CD4-positive, alpha-beta T cell treated with Interferon alpha-2 for 1 hour (primary cell): ENCODE data around the gene CCL8.

ENCODE experiments used
- DNase-seq, 2 donors: peaks; one replicate each; pipeline ENCODE4 v3.0.0-alpha.2; 2020 to 2022

The CCL8 gene

DNA sequence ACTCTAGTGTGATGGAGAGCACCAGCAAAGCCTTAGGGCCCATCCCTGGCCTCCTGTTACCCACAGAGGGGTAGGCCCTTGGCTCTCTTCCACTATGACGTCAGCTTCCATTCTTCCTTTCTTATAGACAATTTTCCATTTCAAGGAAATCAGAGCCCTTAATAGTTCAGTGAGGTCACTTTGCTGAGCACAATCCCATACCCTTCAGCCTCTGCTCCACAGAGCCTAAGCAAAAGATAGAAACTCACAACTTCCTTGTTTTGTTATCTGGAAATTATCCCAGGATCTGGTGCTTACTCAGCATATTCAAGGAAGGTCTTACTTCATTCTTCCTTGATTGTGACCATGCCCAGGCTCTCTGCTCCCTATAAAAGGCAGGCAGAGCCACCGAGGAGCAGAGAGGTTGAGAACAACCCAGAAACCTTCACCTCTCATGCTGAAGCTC is at the start of gene CCL8:
CCL8 (plus strand) TSS at position 397 of the 445 bp plus-strand sequence. CDS start 67 bp downstream, outside the sequence.
- DNase-seq = peak in 1 of 2 donors; percentile 13

DNA sequence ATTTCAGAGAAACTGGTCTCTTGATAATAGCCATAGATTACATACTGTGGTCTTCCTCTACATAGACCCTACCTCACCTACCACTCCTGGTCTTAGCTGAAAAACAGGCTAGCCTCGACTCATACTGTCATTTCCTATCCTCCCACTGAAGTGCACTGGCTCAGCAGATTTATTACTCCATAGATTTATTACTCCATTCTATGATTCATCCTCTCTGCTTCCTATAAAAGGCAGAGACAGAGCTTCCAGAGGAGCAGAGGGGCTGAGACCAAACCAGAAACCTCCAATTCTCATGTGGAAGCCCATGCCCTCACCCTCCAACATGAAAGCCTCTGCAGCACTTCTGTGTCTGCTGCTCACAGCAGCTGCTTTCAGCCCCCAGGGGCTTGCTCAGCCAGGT is 49.3 kb upstream of the CCL8 start, which contains the start of gene CCL7:
CCL7 (plus strand) TSS at position 253 of the 400 bp plus-strand sequence; CDS start at position 323, 70 bp downstream.
- DNase-seq = no peak

DNA sequence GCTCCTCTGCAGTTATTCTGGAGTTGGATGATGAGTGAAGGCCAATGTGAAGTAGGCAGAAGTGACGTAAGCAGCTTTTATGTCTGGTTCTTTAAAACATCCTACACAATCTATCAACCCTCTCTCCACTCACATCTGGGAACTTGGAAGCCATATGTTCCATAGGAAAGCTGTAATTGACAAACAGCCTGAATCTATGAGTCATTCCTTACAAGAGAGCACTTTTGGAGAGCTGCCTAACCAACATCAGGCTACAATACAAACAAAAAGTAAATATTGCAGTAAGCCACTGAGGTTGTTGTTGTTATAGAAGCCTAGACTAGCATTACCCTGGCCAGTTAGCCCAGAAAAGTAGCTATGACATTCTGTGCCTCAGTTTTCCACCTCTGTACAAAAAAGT is 43.4 kb upstream of the CCL8 start:
- DNase-seq = no peak

DNA sequence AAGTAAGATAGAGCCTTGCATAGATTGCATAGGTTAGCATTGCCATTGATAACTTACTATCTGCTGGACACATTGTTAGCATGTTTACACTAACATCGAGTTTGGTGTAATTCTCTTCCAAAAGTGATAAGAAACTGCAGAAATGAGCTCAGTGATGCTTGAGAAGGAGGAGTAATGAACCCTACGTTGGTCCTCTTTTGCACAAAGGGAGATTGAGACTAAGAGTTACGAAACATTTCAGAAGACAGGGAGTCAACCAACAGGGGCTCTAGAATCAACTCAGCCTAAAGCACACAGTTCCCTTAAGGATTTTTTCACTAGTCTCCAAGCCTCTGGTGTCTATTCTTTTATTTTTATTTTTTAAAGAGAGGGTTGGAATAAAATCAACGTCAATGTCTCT is 42.4 kb upstream of the CCL8 start:
- no peak for DNase-seq

DNA sequence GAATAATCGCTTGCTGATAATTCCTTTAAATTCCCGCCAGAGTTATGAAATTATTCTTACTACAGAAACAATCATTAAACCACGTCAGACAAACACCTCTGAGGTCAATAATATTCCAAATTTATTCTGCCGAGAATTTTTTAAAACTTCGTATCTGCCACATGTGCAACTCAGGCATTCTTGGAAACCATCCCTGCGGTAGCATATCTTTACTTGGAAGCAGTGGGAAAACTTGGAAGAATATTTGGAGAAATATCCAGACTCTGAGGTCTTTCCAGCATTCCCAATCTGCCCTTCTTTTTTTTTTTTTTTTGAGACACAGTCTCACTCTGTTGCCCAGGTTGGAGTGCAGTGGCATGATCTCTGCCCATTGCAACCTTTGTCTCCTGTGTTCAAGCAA is 35.7 kb upstream of the CCL8 start:
- DNase-seq = no peak

DNA sequence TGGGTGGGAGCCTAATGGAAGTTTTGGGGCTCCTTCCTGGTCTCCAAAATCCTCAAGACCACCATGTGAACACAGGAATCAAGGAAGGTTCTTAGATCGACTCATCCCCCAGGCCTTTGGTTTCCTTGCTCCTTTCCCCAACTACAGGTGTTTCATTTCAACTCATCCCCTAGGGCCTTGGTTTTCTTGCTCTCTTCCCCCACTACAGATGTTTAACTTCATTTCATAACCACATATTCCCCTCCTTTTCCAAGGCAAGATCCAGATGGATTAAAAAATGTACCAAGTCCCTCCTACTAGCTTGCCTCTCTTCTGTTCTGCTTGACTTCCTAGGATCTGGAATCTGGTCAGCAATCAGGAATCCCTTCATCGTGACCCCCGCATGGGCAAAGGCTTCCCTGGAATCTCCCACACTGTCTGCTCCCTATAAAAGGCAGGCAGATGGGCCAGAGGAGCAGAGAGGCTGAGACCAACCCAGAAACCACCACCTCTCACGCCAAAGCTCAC is 33.9 kb upstream of the CCL8 start, which contains the start of gene CCL11:
CCL11 (plus strand) TSS at position 457 of the 507 bp plus-strand sequence. CDS start 67 bp downstream, outside the sequence.
- no peak for DNase-seq

DNA sequence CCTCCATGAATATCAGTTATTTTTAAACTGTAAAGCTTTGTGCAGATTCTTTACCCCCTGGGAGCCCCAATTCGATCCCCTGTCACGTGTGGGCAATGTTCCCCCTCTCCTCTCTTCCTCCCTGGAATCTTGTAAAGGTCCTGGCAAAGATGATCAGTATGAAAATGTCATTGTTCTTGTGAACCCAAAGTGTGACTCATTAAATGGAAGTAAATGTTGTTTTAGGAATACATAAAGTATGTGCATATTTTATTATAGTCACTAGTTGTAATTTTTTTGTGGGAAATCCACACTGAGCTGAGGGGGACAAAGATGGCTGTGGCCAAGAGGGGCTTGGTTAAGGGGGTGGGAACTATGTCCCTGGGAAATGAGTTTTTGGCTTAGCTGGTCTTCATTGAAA is 31.4 kb upstream of the CCL8 start:
- DNase-seq = no peak

DNA sequence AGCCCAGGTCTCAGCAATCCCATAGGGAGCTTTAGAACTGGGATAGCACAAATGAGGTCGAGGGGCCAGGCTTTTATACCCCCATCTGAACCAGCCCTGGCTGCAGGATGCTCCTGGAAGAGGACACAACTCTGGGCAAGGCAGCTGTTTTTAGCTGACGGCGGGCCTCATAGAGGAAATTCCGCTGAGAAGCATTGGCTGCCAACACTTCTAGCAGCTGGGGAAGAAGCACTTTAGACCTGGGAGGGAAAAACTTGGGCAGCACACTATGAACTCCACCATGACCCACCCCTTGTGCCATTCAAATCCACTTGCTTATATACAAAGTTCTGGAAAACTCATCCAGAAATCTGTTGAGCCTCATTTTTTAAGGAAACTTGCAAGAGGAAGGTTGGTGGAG is 28.6 kb upstream of the CCL8 start:
- DNase-seq = no peak

DNA sequence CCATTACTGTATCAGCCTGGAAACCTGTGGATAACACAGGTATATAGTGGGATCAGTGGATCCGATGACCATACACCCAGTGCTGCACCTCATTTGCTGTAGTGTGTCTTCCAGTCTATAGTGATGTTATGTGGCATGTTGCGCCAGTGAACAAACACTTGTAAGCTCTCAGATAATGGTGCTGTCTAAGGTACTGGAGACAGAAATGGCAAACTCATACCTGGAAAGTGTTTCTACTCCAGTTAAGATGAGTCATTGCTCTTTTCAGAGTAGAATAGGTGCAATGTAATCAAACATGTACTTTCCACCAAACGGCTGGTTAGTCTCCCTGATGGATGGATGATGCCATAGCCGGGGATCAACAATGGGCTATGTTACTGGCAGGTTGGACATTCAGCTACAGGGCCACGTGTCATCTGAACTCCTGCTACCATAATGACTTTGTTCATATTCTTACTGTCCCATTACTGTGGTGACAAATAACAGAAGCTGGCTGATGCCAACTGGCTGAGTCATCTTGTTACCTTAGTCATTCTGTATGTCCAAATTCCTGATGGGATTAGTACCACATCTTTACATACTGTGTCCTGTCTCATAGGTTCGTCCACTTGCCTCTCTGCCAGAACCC is 27.4 kb upstream of the CCL8 start:
- DNase-seq = no peak

DNA sequence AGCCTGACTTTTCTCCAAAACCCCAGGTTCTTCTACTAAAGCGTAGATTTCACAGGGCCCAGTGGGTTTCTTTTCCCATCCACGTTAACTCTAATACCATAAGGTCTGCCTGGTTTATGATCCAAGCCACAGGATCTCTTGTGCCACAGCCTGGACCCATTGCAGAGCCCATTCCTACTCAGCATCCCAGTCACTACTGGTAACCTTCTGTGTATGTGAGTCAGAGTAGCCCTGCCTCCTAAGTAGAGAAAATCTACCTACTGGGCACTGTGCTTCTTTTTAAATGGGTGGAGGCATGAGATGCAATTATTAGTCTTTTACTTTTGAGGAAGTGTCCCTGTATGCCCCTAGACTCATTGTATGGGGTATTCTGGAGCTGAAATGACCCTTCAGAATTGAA is 20.2 kb upstream of the CCL8 start:
- no peak for DNase-seq

DNA sequence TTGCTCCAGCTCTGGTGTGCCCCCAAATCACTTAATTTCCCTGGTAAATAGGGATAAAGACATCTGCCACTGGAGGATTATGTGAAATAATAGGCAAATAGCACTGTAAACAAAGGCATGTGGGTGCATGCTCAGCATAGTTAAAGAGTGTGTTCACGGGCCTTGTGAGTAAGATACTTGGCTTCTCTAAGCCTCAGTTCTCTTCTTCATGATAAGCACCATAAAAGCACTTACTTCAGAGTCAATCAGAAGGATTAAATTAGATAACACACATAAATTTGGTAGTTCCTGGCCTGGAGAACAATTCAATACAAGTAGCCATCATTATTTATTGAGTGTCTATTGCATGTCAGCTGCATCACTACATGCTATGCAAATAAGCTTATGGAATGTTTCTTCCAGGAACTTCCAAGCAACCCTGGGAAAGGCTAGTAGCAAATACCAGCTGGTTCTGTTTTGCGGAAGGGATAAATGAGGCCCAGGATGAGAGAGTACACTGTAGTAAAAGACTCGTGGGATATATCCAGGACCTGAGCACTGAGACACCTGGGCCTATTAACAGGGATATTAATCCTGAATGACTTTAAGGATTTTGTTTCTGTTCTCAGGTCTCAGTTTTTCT is 19.2 kb upstream of the CCL8 start:
- no peak for DNase-seq

DNA sequence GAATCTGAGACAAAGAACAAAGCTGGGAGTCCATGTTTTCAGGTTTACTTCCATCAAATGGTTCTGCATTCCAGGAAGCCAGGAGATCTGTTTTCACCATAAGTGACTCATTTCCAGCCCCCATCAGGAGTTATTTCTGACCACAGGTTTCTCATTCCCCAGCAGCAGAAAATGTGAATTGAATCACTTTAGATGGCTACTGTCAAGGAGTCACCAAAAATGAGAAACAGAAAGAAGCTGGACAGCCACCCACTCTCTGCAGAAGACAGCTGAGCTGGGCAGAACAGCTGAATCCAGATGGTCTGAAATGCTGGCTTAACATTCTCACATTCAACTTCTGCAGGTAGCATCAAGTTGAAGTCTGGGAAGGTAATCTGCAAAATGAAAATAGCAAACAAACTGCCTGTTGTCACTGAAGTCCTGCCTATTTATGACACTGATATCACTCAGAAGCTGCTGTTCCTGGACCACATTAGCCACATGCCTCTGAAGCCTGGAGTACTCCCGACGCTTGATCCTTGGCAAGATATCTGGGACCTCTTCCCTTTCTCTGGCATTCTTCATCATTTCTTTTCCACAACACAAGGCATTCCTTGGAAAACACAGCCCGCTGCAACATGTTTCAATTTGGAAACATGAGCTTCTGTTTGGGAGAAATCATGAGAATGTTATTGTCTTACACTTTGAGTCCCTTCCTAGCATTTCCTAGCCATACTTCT is 18.4 kb upstream of the CCL8 start:
- no peak for DNase-seq

DNA sequence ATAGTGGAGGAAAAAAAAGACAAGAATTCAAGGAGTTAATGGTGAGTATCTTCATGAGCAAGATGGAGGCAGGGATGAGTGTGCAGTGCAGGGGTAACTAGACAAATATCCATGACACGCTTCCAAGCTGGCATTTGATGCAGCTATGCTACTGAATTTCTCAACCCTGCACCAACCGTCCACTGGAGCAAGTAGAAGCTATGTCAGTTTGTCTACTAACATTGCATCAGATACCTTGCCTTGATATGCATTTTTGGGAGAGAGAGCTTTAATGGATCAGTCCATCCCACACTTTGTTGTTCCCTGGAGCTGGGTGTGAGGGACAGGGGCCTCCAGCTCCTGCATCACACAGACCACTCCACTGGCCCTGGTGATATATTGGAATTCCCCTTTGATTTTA is 17.2 kb upstream of the CCL8 start:
- no peak for DNase-seq

DNA sequence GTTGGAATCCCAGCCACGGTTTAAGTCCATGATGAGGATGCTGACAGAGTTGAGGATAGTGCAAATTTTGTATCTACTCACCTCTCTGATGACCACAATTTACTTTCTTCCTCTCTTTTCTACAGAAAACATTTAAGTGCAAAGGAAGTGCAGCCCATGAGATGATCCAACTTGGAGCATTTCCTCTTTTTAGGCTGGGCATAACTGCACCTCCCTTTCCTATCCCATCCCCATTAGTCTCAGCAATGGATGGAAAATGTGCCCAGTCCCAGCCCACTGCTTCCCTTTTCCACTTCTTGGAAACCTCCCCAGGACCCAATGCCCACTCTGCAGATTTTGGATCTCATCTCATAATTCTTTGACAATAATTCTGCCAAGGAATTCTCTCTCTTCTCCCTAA is 16.6 kb upstream of the CCL8 start:
- no peak for DNase-seq

DNA sequence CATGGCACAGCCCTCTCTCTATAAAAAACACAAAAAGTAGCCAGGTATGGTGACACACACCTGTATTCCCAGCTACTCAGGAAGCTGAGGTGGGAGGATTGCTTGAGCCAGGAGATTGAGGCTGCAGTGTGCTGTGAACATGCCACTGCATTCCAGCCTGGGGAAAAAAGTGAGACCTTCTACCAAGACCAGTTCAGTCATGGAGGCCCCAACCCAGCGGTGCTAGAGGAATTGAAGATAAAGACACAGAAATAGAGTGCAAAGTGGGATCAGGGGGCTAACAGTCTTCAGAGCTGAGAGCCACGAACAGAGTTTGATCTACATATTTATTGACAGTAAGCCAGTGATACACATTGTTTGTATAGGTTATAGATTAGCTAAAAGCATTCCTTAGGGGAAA is 15.6 kb upstream of the CCL8 start:
- no peak for DNase-seq

DNA sequence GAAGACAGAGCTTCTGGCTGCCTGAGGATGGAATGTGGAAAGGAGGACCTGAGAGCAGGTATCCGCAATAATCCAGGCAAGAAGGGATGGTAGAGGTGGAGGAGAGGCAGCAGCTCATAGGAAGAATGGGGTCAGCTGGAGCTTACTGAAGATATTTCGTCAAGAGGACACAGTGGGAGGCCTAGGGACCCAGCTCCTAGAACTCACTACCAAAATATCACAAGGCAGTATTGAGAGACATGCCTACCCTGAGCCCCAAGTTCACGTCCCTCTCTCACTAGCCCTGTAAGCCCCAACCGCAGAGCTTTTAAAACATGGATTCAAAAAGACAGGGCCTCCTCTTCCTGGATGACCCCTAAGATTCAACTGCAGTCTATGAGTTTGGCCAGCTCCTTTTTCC is 14.2 kb upstream of the CCL8 start:
- no peak for DNase-seq

DNA sequence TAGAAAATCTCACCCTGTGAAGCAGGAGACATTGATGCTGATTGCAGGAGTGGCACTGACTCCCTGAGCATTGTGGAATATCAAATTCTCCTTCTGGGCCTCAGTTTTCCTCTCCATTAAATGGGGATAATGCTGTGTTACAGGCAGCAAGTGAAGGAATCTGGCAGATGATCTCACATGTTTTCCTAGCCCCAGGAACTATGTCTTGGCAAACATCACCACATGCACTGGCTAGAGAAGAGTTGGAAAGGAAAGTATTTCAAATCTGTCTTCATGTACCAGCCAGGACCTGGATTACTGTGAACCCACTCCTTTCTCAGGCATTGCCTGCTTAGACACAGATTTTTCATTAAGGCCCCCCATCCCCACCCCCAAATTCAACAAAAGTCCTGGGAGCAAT is 13.6 kb upstream of the CCL8 start:
- no peak for DNase-seq

DNA sequence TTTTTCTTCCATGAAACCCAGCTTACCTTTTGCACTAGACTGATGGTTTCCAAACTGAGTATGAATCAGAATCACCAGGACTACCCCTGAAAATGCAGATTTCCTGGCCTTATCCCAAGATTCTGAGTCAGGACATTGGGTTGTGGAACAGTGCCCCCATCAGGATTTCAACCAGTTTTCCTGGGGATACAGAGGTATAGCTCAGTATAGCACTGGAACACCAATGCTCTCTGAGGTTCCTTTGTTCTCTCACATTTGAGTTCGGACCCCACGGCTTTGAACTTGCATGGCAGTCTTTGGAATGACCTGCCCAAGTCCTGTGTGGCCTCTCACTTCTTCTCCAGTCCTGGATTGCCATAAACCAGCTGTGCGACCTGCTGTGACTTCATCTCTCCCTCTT is 12.8 kb upstream of the CCL8 start:
- DNase-seq = no peak

DNA sequence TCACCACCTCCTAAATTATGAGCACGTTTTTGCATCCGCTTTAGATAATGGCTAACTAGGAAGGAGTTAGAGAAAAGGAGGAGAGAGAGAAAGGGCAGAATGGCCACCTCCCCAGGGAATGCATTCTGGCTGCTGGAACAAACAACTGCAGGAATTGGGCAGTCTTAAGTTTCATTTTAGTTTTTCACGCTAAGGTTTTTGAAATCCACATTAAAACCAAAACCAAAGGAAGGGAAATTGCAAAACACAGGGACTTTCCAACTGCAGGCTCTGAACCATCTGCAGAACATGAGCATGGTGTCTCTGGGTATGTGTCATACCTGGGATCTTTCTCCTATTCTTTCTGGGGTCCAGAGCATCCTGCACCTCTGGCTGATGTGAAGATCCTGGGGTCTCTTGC is 12.1 kb upstream of the CCL8 start:
- DNase-seq = peak; percentile 6 to 45

DNA sequence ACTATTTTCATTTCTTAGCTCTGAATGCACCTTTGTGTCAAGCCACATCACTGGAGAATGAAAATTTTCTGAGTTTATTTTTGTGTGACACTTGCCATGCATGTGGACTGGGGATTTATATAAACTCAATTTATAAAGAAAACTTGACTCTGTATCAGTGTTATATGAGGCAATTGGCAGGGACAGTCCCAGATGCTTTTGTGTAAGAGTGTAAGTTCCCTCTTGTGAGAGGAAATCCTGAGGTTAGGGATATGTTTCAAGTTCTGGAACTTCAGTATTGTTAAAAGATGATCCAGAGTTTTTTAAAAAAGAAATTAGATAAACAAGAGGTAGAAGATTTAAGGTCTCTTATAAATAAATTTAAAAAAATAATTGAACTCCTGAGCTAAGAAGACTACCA is 10.9 kb upstream of the CCL8 start:
- DNase-seq = no peak

DNA sequence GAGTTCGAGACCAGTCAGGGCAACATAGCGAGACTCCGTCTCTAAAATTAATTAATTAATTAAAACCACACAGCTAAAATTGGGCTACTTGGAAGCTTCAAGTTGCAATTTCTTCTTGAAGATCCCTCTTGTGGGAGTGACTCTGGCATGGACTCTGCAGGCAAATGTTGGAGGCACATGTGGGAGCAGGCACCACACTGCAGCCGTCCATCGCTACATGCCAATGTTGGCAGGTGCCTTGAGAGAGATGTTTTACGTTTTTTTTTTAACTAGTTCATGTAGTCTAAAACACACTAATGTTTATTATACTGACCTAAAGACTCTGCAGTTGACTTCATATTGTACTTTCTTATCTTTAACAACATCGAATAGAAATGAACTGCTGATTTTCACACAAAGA is 7.9 kb upstream of the CCL8 start:
- DNase-seq = no peak

DNA sequence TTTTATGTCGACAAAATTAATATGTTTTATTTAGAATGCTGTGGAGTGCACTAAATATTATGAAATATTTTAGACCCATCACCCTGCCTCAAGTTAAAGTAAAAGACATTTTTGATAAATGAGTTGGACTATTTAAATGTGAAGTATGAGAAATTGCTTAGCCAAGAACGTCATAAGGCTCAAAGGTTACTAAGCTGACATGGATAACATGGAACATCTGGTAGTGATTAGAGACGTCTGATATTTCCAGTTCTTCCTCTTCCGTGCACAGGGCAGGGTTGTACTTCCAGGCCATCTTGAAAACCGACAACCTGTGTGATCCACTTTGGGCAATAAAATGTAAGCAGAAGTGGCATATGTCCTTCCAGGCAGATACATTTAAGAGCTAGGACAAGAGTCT is 7.2 kb upstream of the CCL8 start:
- no peak for DNase-seq

DNA sequence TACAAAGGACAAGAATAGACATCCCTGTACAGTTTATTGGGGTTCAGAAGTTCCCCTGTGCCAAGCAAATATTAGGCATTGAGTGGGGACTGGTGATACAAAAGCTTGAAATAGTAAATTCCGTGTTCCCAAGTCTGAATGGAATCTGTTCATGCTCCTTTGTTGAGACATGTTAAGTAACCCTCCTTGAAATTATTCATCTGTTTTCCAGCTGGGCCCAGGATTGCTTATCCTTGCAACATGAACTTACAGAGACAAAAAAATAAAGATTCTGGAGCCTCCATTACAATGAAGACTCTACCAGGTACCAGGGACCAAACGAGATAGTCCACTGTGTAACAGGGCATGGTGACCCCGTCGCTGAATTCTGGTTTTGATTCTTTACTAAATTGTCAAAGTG is 6.1 kb upstream of the CCL8 start:
- DNase-seq = no peak

DNA sequence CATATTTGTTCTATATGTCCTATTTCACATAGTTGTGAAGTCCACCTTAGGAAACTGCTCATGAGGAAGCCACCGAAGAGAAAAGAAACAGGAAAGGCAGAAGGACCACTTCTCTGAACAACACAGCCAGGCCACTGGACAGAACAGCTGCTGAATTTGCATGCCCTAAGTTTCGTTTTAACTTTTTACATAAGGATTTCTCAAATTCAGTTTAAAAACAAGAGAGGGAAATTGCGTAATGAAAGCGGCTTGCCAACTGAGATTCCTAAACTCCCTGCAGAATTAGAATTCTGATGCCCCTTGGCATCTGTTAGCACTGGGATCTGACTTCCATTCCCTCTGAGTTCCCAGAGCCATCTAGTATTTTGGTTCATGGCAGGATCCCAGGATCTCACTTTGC is 5.0 kb upstream of the CCL8 start:
- DNase-seq = peak; percentile 4 to 40
